ENCODE results near the gene EFNB2. TPM values are rescaled to one million over a fixed set of nuclear protein-coding genes. Genes with fewer than 3 reads are reported as not detected.

The EFNB2 gene
- total and polyA plus RNA-seq, 2 of the 13 experiments (the other 11 are each of a cell fraction or from before 2014, with no cell fraction given), result 0.11 to 0.20 TPM

DNA sequence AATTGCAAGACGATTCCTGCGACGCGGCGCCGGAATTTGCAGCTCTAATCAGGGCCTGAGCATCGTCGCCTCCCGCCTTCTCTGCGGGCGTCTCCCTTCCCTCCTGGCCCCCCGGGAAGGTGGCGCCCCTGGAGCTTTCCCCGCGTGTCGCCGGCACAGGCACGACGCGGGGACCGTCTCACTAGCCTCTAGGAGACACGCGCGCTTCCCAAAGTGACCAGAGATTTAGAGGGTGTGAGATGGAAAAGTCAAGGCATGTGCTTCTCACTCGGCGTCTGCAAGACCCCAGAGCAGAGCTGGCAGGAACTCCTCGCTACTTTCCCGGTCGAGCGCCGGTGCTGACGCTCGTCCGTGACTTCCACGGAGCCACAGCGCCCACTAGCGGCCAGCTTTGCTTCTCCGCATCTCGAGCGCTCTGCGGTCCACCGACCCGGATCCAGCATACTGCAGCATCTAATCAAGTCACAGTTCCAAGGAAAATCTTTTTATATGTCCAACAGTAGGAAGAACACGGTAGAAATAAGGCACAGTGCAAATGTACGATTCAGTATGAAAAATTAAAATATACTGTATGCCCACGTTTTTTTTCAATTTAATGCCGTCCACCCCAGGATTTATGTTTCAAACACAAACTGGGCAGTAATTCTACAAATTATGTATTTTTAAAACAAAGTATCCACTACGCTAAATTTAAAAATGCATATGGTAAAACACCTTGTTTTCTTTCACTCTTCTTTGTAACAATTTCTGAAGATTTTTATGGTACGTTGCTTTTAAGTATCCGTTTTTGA, 977 bp upstream of the EFNB2 start (continued):
- TF ChIP-seq, protein P1, sequence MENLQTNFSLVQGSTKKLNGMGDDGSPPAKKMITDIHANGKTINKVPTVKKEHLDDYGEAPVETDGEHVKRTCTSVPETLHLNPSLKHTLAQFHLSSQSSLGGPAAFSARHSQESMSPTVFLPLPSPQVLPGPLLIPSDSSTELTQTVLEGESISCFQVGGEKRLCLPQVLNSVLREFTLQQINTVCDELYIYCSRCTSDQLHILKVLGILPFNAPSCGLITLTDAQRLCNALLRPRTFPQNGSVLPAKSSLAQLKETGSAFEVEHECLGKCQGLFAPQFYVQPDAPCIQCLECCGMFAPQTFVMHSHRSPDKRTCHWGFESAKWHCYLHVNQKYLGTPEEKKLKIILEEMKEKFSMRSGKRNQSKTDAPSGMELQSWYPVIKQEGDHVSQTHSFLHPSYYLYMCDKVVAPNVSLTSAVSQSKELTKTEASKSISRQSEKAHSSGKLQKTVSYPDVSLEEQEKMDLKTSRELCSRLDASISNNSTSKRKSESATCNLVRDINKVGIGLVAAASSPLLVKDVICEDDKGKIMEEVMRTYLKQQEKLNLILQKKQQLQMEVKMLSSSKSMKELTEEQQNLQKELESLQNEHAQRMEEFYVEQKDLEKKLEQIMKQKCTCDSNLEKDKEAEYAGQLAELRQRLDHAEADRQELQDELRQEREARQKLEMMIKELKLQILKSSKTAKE (CRISPR knock-in tag; IDR thresholded peaks at IDR 0.05; ENCODE audit: borderline replicate concordance), result no peak
- no peak for TF ChIP-seq DMAP1 (CRISPR knock-in tag; IDR thresholded peaks at IDR 0.05)
- TF ChIP-seq, protein P2, sequence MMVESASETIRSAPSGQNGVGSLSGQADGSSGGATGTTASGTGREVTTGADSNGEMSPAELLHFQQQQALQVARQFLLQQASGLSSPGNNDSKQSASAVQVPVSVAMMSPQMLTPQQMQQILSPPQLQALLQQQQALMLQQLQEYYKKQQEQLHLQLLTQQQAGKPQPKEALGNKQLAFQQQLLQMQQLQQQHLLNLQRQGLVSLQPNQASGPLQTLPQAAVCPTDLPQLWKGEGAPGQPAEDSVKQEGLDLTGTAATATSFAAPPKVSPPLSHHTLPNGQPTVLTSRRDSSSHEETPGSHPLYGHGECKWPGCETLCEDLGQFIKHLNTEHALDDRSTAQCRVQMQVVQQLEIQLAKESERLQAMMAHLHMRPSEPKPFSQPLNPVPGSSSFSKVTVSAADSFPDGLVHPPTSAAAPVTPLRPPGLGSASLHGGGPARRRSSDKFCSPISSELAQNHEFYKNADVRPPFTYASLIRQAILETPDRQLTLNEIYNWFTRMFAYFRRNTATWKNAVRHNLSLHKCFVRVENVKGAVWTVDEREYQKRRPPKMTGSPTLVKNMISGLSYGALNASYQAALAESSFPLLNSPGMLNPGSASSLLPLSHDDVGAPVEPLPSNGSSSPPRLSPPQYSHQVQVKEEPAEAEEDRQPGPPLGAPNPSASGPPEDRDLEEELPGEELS (CRISPR knock-in tag; IDR thresholded peaks at IDR 0.05), result no peak
- TF ChIP-seq, protein P3, sequence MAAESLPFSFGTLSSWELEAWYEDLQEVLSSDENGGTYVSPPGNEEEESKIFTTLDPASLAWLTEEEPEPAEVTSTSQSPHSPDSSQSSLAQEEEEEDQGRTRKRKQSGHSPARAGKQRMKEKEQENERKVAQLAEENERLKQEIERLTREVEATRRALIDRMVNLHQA (CRISPR knock-in tag; IDR thresholded peaks at IDR 0.05), result no peak
- TF ChIP-seq ZNF577 (CRISPR knock-in tag; IDR thresholded peaks at IDR 0.05; ENCODE audit: borderline replicate concordance, low read depth), result no peak
- TF ChIP-seq NFKBIZ (CRISPR knock-in tag; IDR thresholded peaks at IDR 0.05), result no peak
- no peak for TF ChIP-seq NCOR1 (IDR thresholded peaks at IDR 0.05; ENCODE audit: borderline replicate concordance, low read length)
- TF ChIP-seq, protein P4, sequence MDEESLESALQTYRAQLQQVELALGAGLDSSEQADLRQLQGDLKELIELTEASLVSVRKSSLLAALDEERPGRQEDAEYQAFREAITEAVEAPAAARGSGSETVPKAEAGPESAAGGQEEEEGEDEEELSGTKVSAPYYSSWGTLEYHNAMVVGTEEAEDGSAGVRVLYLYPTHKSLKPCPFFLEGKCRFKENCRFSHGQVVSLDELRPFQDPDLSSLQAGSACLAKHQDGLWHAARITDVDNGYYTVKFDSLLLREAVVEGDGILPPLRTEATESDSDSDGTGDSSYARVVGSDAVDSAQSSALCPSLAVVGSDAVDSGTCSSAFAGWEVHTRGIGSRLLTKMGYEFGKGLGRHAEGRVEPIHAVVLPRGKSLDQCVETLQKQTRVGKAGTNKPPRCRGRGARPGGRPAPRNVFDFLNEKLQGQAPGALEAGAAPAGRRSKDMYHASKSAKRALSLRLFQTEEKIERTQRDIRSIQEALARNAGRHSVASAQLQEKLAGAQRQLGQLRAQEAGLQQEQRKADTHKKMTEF (CRISPR knock-in tag; IDR thresholded peaks at IDR 0.05), result no peak
- TF ChIP-seq ZNF17 (CRISPR knock-in tag; IDR thresholded peaks at IDR 0.05), result no peak
- TF ChIP-seq ZNF343 (CRISPR knock-in tag; IDR thresholded peaks at IDR 0.05), result 0 out of 2 replicates have a peak, but pooled peaks have one; percentile 8
- TF ChIP-seq SP1 (IDR thresholded peaks at IDR 0.05), result no peak
- TF ChIP-seq SP1 (CRISPR knock-in tag; IDR thresholded peaks at IDR 0.05), result no peak; the same call in 1 of the 2 replicates
- TF ChIP-seq, protein P5, sequence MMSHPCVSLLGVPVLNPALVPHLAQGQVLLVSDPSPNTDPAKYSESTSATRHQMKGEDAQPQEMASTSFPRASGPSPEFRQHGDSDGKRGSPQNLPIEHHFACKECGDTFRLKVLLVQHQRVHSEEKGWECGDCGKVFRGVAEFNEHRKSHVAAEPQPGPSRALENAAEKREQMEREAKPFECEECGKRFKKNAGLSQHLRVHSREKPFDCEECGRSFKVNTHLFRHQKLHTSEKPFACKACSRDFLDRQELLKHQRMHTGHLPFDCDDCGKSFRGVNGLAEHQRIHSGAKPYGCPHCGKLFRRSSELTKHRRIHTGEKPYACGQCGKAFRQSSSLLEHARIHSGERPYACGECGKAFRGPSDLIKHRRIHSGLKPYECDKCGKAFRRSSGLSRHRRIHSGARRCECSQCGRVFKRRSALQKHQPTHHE (CRISPR knock-in tag; IDR thresholded peaks at IDR 0.05; ENCODE audit: borderline replicate concordance), result no peak
- no peak for TF ChIP-seq ZSCAN22 (CRISPR knock-in tag; IDR thresholded peaks at IDR 0.05)
- no peak for TF ChIP-seq FOXJ3 (CRISPR knock-in tag; IDR thresholded peaks at IDR 0.05; ENCODE audit: borderline replicate concordance)
- TF ChIP-seq KDM3A (CRISPR knock-in tag; IDR thresholded peaks at IDR 0.05; ENCODE audit: low read depth), result no peak
- TF ChIP-seq ZNF124 (CRISPR knock-in tag; IDR thresholded peaks at IDR 0.05), result no peak
- TF ChIP-seq GATA4 (IDR thresholded peaks at IDR 0.05; ENCODE audit: borderline replicate concordance, low read depth), result no peak
- TF ChIP-seq AHR (CRISPR knock-in tag; IDR thresholded peaks at IDR 0.05), result peak; percentile 36; the same call in 1 of the 2 replicates
- TF ChIP-seq ZNF616 (CRISPR knock-in tag; IDR thresholded peaks at IDR 0.05; ENCODE audit: low read depth), result no peak
- no peak for TF ChIP-seq ZNF713 (CRISPR knock-in tag; IDR thresholded peaks at IDR 0.05)
- no peak for TF ChIP-seq SNAI1 (CRISPR knock-in tag; IDR thresholded peaks at IDR 0.05; ENCODE audit: borderline replicate concordance)
- TF ChIP-seq SRY (CRISPR knock-in tag; IDR thresholded peaks at IDR 0.05), result no peak
- no peak for TF ChIP-seq ZNF468 (CRISPR knock-in tag; IDR thresholded peaks at IDR 0.05)
- no peak for TF ChIP-seq IRF2 (CRISPR knock-in tag; IDR thresholded peaks at IDR 0.05)
